Smooth muscle cell (in vitro differentiated cells): ENCODE results near the gene NTN5. TPM values are rescaled to one million over a fixed set of nuclear protein-coding genes. Genes with fewer than 3 reads are reported as not detected.

Experiments
- DNase-seq: peaks from one replicate; lab custom pipeline; 2025; ENCODE audit not compliant: unreplicated experiment; lab: John Stamatoyannopoulos, UW
- H2AFZ ChIP-seq: fragments of 200-600 bp; sonication (generic); 2 replicates; pipeline ENCODE4 v1.6.0; 2016; ENCODE audit warnings: antibody characterized with exemption, low read depth, mild to moderate bottlenecking
- H3F3A ChIP-seq: fragments of 200-600 bp; sonication (generic); 2 replicates; pipeline ENCODE4 v1.6.0; 2017; ENCODE audit warnings: antibody characterized with exemption, low read depth
- H3K27ac ChIP-seq: fragments of 200-600 bp; sonication (generic); 2 replicates; pipeline ENCODE4 v1.5.1; 2016; ENCODE audit warnings: low read depth, mild to moderate bottlenecking
- H3K27me3 ChIP-seq: fragments of 200-600 bp; sonication (generic); 2 replicates; pipeline ENCODE4 v1.6.1; 2016; ENCODE audit warnings: low read depth, mild to moderate bottlenecking
- H3K36me3 ChIP-seq: fragments of 200-600 bp; sonication (generic); 2 replicates; pipeline ENCODE4 v1.5.1; 2016; ENCODE audit warnings: low read depth
- H3K4me1 ChIP-seq: fragments of 200-600 bp; sonication (generic); 2 replicates; pipeline ENCODE4 v1.5.1; 2016; ENCODE audit warnings: low read depth
- H3K4me2 ChIP-seq: fragments of 200-600 bp; sonication (generic); 2 replicates; pipeline ENCODE4 v1.6.0; 2016; ENCODE audit warnings: mild to moderate bottlenecking
- H3K4me3 ChIP-seq: fragments of 200-600 bp; sonication (generic); 2 replicates; pipeline ENCODE4 v1.5.1; 2016; ENCODE audit warnings: mild to moderate bottlenecking
- H3K79me2 ChIP-seq: fragments of 200-600 bp; sonication (generic); 2 replicates; pipeline ENCODE4 v1.6.0; 2016; ENCODE audit warnings: low read depth, mild to moderate bottlenecking
- H3K9ac ChIP-seq: fragments of 200-600 bp; sonication (generic); 2 replicates; pipeline ENCODE4 v1.6.0; 2016; ENCODE audit warnings: low read depth
- H3K9me3 ChIP-seq: fragments of 200-600 bp; sonication (generic); replicated peaks from 2 replicates; pipeline ENCODE4 v1.5.1; 2016; ENCODE audit warnings: low read depth
- H4K20me1 ChIP-seq: fragments of 200-600 bp; sonication (generic); 2 replicates; pipeline ENCODE4 v1.6.0; 2016; ENCODE audit warnings: low read depth
- WGBS: methylation state at CpG from one replicate; pipeline ENCODE4 v1.1.7; 2016; ENCODE audit warnings: low lambda C conversion rate; 5-methylcytosine and 5-hydroxymethylcytosine counted together
- polyA plus RNA-seq: library from polyadenylated mRNA; unstranded; fragments of >200 nt; fragmentation: Nextera tagmentation; extraction: Ambion mirVana; gene quantifications from 2 replicates; pipeline ENCODE4 v1.2.1, GENCODE V29; 2016
- total RNA-seq: library from RNA; depleted of rRNA; stranded (reverse); fragments of >200 nt; gene quantifications from 2 replicates; pipeline ENCODE4 v1.2.3, GENCODE V29; 2014
- TF ChIP-seq, protein P1 (sequence below): fragments of 200-600 bp; sonication (generic); IDR thresholded peaks from 2 replicates; pipeline ENCODE4 v1.5.1; 2017; ENCODE audit warnings: borderline replicate concordance, mild to moderate bottlenecking, antibody characterized with exemption; ENCODE audit not compliant: insufficient read depth, poor library complexity, severe bottlenecking

Gene NTN5
- total and polyA plus RNA-seq, 2 experiments from 2014 or later = 0.22 TPM; not detected in 1

DNA sequence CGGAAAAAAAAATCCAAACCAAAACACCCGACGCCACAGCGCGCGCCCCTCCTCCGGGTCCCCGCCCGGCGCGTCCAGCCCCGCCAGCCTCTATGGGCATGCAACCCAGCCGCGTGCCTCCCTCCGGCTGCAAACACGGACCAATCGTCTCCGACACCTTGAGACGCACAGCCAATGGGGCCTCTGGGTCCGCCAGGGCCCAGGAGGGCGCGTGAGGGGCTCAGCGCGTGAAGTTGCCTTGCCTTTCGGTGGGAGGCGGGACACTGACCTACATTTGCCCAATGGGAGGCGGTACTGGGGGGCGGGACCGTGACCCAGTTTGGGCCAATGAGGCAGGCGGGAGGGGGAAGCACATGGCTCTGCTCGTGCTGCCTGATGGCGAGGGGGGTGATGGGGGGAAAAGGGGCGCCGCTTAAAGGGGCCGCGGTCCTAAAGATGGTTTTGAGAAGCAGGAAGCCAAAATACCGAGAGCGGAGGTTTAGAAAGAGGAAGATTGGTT lies 35.3 kb downstream of the NTN5 start:
- peak; percentile 94 for DNase-seq
- Histone ChIP-seq H3K36me3 (no peaks in the 10 kb centered on the region), H3K79me2 (no peaks in the 10 kb centered on the region), H4K20me1 (no peaks in the 10 kb centered on the region), H3K9me3 (no peaks in the 10 kb centered on the region), H3K4me3 (peak overlapping the region; percentile 60), H3F3A (peaks cover 12% of the 10 kb centered on the region), H3K9ac (peak overlapping the region; percentile 73), H3K4me1 (peaks cover 4% of the 10 kb centered on the region), H3K27ac (peak overlapping the region; percentile 65), H3K4me2 (peak overlapping the region; percentile 79), H2AFZ (peak overlapping the region; percentile 76), H3K27me3 (peaks cover 6% of the 10 kb centered on the region)
- under 1% methylated on average over 34 of the region's 38 CpGs for WGBS
- TF ChIP-seq, protein P1, sequence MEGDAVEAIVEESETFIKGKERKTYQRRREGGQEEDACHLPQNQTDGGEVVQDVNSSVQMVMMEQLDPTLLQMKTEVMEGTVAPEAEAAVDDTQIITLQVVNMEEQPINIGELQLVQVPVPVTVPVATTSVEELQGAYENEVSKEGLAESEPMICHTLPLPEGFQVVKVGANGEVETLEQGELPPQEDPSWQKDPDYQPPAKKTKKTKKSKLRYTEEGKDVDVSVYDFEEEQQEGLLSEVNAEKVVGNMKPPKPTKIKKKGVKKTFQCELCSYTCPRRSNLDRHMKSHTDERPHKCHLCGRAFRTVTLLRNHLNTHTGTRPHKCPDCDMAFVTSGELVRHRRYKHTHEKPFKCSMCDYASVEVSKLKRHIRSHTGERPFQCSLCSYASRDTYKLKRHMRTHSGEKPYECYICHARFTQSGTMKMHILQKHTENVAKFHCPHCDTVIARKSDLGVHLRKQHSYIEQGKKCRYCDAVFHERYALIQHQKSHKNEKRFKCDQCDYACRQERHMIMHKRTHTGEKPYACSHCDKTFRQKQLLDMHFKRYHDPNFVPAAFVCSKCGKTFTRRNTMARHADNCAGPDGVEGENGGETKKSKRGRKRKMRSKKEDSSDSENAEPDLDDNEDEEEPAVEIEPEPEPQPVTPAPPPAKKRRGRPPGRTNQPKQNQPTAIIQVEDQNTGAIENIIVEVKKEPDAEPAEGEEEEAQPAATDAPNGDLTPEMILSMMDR = no peak

DNA sequence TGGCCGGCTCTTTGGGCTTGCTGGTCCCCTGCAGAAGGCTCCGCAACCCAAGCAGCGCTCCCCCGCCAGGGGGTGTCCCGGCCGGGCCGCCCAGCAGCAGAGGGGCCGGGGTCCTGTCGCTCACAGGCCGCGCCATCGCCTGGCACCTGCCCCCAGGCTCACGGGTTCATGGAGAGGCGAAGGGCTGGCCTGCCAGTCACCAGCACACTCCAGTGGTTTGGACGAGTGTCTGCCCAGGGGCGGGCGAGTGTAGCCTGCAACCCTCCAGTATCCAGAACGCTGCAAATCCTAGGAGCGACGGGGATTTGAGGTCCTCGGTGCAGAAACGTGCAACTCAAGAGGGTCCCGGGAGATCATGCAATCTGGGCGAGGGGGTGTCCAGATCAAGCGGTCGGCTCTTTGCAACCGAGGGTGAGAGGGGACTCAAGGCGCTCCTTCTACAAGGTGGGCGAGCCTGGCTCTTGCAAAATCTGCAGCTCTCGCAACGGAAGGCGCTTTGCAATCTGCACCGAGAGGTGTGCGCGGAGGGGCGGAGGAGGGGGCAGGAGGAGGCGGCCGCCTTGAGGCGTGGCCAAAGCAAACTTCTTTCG lies 35.9 kb downstream of the NTN5 start, which contains the start of gene DBP:
Gene DBP, minus strand, starts transcription at position 521 of the 590 bp plus-strand sequence. Its CDS starts 385 bp downstream, at position 136.
- Histone ChIP-seq H4K20me1 (no peaks in the 10 kb centered on the region), H2AFZ (peak within 1 kb of the TSS; percentile 76), H3K4me2 (peak within 1 kb of the TSS; percentile 79), H3K9ac (peak within 1 kb of the TSS; percentile 73), H3K27ac (peak within 1 kb of the TSS; percentile 65), H3K4me3 (peak within 1 kb of the TSS; percentile 60), H3F3A (peaks cover 12% of the 10 kb centered on the region), H3K9me3 (no peaks in the 10 kb centered on the region), H3K27me3 (peaks cover 6% of the 10 kb centered on the region), H3K36me3 (no peaks in the 10 kb centered on the region), H3K79me2 (no peaks in the 10 kb centered on the region), H3K4me1 (peaks cover 4% of the 10 kb centered on the region)
- DNase-seq = no peak
- whole genome bisulfite sequencing = 3% methylated on average over 38 of the region's 40 CpGs
- TF ChIP-seq, protein P1 = no peak

DNA sequence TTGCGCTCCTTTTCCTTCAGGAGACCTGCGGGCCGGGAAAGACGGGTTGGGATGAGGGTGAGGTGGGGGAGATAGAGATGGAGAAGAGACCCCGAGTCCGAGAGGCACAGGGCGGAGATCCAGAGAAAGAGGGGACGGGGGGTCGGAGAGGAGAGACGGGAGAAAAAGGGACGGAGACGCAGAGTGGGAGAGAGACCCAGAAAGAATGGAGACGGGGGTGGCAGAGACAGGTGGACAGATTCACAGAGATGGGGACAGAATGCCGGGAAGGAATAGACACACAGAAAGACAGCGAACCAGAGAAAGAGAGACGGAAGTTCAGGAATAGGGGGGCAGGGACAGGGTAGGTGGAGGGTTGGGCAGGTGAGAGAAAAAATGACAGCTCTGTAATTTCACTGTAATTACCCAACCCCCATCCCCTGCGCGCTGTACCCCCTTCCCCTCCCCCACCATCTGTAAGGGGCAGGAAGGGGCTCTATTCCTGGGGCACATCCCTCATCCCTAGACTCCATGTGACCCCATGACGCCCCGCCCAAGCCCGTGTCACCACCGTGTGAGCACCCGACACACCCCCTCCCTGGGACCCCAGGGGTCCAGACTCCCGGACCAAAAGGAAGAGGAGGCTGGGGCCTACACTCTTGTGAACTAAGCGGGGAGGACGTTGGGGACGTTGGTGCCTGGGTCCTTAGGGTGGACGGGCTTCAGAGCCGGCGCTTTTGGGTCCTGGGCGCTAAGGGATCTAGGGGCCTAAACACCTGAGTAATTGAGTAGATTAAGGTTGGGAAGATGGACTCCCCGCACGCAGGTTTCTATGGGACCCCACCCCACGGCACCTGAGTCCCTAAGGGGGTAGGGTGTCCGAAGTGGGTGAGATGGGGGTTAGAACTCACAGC lies 36.6 kb downstream of the NTN5 start:
- Histone ChIP-seq H3K9me3 (no peaks in the 10 kb centered on the region), H3F3A (peaks cover 12% of the 10 kb centered on the region), H3K36me3 (no peaks in the 10 kb centered on the region), H4K20me1 (no peaks in the 10 kb centered on the region), H2AFZ (no peak overlapping the region), H3K79me2 (no peaks in the 10 kb centered on the region), H3K4me1 (peaks cover 4% of the 10 kb centered on the region), H3K4me2 (peak overlapping the region; percentile 79), H3K4me3 (peak overlapping the region; percentile 60), H3K27ac (no peak overlapping the region), H3K9ac (no peak overlapping the region), H3K27me3 (peaks cover 6% of the 10 kb centered on the region)
- 12% methylated on average over 31 of the region's 35 CpGs for WGBS
- TF ChIP-seq, protein P1 = no peak
- DNase-seq = no peak
